Hindlimb muscle (tissue), 1 donor: ENCODE data around the gene TIGIT. TPM values are rescaled to one million over a fixed set of nuclear protein-coding genes. Genes with fewer than 3 reads are reported as not detected.

Experiments
- DNase-seq: peaks from one replicate; pipeline ENCODE4 v3.0.0-alpha.2; 2013
- polyA plus RNA-seq: library from polyadenylated mRNA; unstranded; fragments of 120-200 nt; gene quantifications from one replicate; pipeline ENCODE4 v1.2.1, GENCODE V29; 2013; ENCODE audit not compliant: insufficient read length

The TIGIT gene
- polyA plus RNA-seq, 1 donor: 0.25 TPM

DNA sequence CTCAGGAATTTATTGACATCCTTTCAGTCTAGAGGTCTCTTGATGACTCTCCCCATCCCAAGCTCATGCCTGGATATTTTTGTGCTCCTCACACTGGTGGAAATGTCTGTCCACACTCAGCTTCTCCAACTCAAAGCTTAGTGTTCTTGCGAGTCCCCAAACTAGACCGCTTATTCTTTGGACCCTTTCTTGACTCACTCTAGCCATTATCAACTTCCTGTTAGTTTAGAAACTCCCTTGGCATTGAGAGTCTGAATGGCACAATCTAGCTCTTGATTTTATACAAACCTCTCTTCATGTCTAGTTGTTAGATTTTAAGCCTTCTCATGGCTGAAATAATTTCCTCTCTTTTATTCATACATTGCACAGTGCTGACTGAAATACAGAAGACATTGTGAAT is 19.6 kb downstream of the TIGIT start:
- DNase-seq: no peak

DNA sequence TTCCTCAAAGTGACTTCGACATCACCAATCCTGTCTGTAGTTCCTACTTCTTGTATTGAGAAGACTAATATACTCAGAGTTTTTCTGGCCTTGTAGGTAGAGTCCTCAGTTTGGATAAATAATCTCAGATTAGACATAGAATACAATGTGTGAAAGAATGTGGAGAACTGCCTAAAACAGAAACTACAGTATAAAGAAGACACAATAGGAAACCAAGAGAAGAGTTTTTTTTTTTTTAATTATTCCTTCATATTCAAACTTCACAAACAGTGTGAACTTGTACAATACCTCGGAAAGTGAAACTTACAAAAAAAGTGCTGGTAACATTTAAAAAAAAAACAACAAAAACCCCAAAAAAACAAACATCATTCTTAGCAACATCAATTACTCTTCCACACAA is 20.5 kb downstream of the TIGIT start:
- no peak for DNase-seq

- DNase-seq: no peak
These were observed 24.5 kb downstream of the TIGIT start for GRCh38 chr3:114318295-114318694.

DNA sequence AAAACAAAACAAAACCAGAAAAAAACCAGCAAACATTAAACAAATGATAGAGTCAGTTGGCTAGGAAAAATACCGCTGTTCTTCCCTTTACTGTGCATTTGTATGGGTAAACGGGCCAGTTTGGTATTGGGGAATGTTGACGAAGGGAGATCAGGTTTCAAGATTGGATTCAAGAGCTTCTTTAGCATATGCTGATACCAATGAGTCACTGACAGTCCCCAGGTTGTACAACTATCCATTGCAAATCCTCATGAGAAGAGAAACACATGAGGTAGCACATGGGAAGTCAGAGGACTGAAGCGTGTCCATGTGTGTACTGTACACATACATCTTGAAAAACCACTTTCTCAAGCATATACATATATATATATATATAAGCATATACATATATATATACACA is 25.6 kb downstream of the TIGIT start:
- no peak for DNase-seq

GRCh38 chr3:114320246-114320645 is 26.4 kb downstream of the TIGIT start:
- DNase-seq: no peak

DNA sequence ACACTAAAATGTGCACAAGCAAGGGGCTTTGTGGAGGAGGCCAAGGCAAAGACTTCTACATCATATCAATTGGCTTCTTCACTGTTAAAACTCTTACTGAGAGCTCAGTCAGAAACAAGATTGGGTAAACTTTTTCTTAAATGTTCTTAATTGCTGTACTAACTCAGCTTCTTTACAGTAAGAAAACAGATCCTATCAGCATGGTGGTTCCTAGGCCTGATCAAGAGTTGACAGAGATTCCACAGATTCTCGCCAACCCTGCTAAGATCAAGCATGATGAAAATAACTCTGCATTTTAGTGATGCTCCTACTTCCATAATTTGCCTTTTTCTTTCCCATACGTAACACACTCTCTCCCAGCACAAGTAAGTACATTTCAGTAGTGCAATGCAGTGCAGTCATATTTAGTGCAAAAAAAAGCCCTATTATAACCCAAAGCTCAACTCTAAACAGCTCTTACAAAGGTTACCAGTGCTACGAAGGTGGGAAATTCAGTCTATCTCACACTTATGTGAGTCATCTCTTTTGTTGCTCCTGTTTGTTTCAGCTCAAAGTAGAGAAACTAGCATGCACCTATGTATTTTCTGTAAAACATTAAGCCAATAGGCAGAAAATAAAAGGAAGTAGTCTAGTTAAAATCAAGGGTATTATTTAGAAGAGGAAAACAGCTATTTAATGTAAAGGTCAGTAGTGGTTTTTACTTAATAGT is 29.9 kb downstream of the TIGIT start:
- no peak for DNase-seq

DNA sequence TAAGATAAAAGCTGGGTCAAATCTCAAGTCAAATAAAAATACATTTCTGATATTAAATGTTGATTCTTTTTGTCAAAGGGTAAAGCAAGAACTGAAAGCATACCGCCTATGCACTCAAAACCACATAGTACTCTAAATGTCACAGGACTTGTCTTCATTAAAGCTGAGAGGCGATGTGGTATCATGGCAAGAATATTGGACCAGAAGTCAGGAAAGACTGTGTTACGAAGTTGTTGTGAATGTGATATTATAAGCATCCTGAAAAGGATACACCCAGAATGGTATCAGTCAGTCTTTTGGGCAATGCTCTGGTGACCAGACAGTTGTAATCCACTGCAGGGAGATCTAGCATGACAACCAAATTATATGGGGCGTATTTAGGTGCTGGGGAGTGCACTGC is 33.8 kb downstream of the TIGIT start:
- no peak for DNase-seq

DNA sequence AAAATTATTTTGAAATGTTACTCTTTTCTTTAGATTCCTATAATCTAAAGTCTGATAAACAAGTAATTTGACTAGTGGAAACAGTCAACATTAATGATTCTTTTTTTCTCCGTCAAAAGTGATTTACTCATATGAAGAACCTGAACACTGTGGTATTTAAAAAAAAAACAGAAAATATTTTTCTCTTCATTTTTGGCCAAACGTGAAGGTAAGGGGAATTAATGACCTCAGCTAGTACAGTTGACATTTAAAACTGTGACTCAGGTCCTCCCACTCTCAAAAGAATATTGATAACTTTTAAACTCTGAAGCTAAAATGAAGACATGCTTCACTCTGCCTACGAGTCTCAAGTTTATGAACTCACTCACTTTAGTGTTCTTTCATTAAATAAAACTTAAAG is 34.5 kb downstream of the TIGIT start:
- DNase-seq: no peak

DNA sequence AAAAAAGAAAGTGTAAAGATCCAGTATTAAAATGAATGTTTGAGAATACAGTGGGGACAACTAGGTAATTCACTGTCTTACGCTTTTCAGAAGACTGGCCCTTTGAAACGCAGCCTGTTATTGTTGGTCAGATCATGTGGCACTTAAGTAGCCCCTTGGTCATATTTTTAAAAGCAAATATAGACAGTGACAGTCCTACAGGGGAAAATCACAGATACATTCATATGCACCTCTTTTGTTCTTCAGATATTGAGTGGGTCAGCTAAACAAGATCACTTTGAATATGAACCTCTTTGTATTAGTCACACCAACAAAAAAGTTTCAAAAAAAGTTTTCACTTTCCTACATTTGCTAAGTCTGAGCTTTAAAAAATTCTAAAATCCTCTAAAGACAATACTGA is 36.0 kb downstream of the TIGIT start:
- no peak for DNase-seq

- no peak for DNase-seq
These were observed 37.2 kb downstream of the TIGIT start for GRCh38 chr3:114331007-114331406.

DNA sequence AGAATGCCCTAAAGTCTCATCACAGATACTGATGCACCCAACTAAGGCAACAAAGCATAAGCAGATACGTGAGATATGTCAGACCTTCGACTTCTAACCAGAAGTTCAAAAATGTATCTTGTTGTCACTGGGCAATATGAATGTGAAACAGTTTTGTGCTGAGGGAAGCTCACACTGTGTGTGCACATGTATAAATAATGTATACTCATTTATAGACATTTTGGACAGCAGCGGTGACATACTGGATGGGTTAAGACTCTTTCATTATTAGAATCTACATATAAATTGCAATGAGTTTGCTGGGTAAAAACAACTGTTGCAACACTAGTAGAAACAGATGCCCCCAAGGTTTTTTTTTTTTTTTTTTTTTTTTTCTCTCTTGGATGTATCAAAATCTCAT is 37.9 kb downstream of the TIGIT start:
- DNase-seq: no peak

- DNase-seq: no peak
These were observed 38.7 kb downstream of the TIGIT start for GRCh38 chr3:114332342-114333179.

- no peak for DNase-seq
These were observed 39.5 kb downstream of the TIGIT start for GRCh38 chr3:114333180-114333922.

GRCh38 chr3:114333923-114334240 is 40.1 kb downstream of the TIGIT start:
- no peak for DNase-seq

- no peak for DNase-seq
These were observed 42.4 kb downstream of the TIGIT start for GRCh38 chr3:114336122-114336697.

GRCh38 chr3:114336857-114337256 is 43.0 kb downstream of the TIGIT start:
- DNase-seq: no peak

- no peak for DNase-seq
These were observed 45.0 kb downstream of the TIGIT start for GRCh38 chr3:114338651-114339357.

- DNase-seq: no peak
These were observed 50.7 kb downstream of the TIGIT start for GRCh38 chr3:114344492-114344891.

- no peak for DNase-seq
These were observed 56.4 kb downstream of the TIGIT start for GRCh38 chr3:114350271-114350670.

DNA sequence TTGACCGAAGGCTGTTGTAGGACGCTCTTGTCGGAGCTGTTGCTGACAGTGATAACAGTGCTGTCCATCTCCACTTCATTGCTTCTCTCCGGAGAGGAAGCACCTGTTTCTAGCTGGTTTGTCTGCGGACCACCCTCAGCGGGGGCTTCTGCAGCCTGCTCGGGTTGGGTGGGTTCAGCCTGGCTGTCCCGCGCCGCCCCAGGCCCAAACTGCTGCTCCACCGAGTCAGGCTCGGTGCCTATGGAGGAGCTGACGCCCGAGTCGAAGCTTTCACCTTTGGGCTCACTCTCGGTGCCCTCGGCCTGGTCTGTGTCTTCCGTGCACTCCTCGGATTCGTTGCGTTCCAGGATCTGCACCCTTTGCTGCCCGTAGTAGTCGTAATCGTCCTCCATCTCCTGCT is 56.9 kb downstream of the TIGIT start:
- no peak for DNase-seq

GRCh38 chr3:114351123-114351821 is 57.4 kb downstream of the TIGIT start:
- DNase-seq: no peak

GRCh38 chr3:114351822-114352145 is 58.0 kb downstream of the TIGIT start:
- DNase-seq: no peak
